GM06990 (cell line): ENCODE data around the gene DIRAS3.

Experiments
- DNase-seq: peaks from one replicate; pipeline ENCODE4 v3.0.0-alpha.2; 2011; ENCODE audit not compliant: insufficient read length; ENCODE audit errors: extremely low read depth
- H3K27me3 ChIP-seq: replicated peaks from 2 replicates; pipeline ENCODE4 v1.6.0; 2011; ENCODE audit warnings: low read length; ENCODE audit not compliant: control insufficient read depth, insufficient read depth
- H3K36me3 ChIP-seq: 2 replicates; pipeline ENCODE4 v1.5.1; 2011; ENCODE audit warnings: low read length; ENCODE audit not compliant: control insufficient read depth, insufficient read depth
- H3K4me3 ChIP-seq: replicated peaks from 2 replicates; pipeline ENCODE4 v1.5.1; 2011; ENCODE audit warnings: low read depth, mild to moderate bottlenecking, control low read depth, low read length
- TF ChIP-seq, protein P1 (sequence below): IDR thresholded peaks from 2 replicates; pipeline ENCODE4 v1.5.1; 2011; ENCODE audit warnings: low read length, control low read depth, mild to moderate bottlenecking, inconsistent platforms; ENCODE audit not compliant: insufficient read depth, poor library complexity, severe bottlenecking

Gene DIRAS3

DNA sequence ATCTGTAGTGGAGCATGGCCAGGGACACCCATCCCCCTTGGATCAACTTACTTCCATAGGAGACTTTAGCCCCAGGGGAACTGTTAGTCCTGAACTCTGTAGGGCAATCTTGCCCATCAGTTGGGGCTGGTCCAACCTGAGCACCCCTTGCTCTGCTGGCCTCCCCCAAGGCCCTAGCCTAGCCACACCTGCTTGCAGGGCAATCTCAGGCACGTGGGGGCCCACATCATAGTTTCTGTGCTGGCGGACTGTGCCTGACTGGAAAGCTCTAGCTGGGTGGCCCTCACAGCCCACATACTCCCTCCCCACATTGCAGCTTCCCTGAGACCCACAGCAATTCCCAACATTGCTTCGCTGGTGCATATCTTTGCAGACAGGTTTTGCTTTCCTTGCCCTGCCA, 6.6 kb upstream of the DIRAS3 start:
- no peaks in the 10 kb centered on the region for H3K36me3 ChIP-seq
- no peak for DNase-seq
- no peaks in the 10 kb centered on the region for H3K27me3 ChIP-seq
- TF ChIP-seq, protein P1, sequence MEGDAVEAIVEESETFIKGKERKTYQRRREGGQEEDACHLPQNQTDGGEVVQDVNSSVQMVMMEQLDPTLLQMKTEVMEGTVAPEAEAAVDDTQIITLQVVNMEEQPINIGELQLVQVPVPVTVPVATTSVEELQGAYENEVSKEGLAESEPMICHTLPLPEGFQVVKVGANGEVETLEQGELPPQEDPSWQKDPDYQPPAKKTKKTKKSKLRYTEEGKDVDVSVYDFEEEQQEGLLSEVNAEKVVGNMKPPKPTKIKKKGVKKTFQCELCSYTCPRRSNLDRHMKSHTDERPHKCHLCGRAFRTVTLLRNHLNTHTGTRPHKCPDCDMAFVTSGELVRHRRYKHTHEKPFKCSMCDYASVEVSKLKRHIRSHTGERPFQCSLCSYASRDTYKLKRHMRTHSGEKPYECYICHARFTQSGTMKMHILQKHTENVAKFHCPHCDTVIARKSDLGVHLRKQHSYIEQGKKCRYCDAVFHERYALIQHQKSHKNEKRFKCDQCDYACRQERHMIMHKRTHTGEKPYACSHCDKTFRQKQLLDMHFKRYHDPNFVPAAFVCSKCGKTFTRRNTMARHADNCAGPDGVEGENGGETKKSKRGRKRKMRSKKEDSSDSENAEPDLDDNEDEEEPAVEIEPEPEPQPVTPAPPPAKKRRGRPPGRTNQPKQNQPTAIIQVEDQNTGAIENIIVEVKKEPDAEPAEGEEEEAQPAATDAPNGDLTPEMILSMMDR = no peak
- H3K4me3 ChIP-seq = no peak overlapping the region

DNA sequence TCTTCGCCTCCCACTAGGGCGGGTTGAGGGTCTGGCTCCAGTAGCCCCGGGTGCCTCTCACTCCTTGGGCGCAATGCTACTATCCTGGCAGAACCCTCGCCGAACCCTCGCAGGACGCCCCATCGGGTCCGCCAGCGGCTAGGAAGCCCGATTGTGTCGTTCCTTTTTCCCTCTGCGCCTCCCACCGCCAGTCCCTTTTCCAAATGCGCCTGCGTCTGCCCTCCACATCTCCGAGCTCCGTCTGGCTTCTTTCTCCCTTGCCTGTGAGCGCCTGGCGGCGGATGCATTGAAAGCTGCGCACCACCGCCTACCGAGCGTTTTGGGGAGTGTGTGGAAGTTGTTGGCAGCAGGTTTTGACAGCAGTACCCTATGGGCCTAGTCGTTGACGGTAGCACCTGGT, 1.0 kb upstream of the DIRAS3 start:
- no peak for DNase-seq
- no peak overlapping the region for H3K4me3 ChIP-seq

DNA sequence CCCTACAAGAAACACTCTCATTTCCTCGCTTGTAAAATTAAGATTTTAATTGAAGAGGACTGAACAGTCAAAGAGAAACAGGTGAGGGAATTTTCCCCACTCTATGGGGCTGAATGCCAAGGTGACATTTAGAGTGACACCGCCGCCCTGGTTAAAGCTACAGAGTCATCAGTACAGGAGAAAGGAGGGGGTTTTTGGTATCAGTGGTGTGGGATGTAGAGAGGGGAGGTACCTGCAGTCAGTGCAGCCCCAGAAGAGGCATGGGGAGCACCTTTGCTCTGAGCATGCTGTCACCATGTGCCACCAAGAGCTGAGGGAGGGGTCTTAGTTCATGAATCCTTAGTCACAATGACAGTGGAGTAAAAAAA, 2.8 kb downstream of the DIRAS3 start:
- DNase-seq = no peak
- H3K4me3 ChIP-seq = no peak overlapping the region
- no peaks in the 10 kb centered on the region for H3K27me3 ChIP-seq
- TF ChIP-seq, protein P1 = no peak
- no peaks in the 10 kb centered on the region for H3K36me3 ChIP-seq

More for the DNA sequence above, 1.0 kb upstream of the DIRAS3 start:
- Histone ChIP-seq H3K36me3 (no peaks in the 10 kb centered on the region), H3K27me3 (no peaks in the 10 kb centered on the region)
- TF ChIP-seq, protein P1 = no peak

DNA sequence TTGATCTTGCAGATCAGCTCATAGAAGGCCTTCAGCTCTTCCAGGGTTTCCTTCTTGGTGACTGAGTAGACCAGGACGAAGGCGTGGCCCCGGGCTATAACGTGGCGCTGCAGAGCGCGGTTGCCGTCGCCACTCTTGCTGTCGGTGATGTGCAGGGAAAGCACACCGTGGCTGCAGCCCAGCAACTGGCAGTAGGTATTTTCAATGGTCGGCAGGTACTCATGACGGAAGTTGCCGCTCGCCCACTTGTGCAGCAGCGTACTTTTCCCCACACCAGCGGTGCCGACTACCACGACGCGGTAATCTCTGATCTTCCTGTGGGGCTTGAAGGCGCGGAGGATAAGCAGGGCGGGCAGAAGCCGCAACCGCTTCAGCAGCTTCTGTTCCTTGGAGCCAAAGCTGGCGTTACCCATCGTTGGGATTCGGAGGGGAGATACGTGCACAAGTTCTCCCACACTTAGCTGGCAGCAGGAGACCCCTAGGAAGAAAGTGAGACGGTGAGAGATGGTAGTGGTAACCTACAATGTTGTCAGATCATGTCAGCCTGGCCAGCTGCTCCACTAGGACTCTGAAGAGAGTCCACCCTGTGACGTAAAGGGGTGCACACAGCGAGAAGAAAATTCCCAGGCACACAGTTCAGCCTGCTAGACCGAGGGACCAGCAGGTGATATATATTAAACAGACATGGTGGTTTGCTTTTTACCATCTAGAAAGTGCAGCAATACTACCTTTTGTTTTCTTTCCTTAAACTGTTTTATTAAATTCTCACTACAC, 3.4 kb downstream of the DIRAS3 start:
- DNase-seq = no peak

DNA sequence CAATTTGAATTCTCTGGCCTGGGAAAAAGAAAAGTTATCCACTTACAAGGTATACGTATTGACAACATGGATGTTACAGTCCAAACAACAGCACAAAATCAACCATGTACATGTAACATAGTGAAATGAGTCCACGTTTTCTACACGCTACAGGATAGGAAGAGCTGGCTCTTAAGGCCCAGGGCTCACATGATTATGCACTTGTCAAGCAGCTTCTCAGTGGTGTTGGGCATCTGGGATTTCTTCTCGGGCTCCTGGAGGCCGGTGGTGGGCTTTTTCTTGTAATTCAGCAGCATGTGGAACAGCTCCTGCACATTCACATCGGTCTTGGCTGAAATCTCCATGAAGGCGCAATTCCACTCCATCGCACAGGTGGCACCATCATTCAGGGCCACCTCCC, 4.0 kb downstream of the DIRAS3 start:
- Histone ChIP-seq H3K27me3 (no peaks in the 10 kb centered on the region), H3K4me3 (no peak overlapping the region), H3K36me3 (no peaks in the 10 kb centered on the region)
- no peak for DNase-seq
- TF ChIP-seq, protein P1 = no peak

More for the DNA sequence above, 3.4 kb downstream of the DIRAS3 start:
- Histone ChIP-seq H3K36me3 (no peaks in the 10 kb centered on the region), H3K27me3 (no peaks in the 10 kb centered on the region), H3K4me3 (no peak overlapping the region)
- TF ChIP-seq, protein P1 = no peak
